GM18499 (cell line): ENCODE measurements around the gene RTKN.
"Not testable (repeated sequence)": the region's sequence is repeated elsewhere in the genome, so short reads cannot be mapped to it uniquely, and the experiment has no call there.

ENCODE experiments used
- ATAC-seq: cut with Tn5 transposase; IDR thresholded peaks from one replicate; pipeline ENCODE4 v1.9.1; 2021; ENCODE audit warnings: moderate number of reproducible peaks; ENCODE audit not compliant: insufficient read depth, unreplicated experiment

The RTKN gene, protein sequence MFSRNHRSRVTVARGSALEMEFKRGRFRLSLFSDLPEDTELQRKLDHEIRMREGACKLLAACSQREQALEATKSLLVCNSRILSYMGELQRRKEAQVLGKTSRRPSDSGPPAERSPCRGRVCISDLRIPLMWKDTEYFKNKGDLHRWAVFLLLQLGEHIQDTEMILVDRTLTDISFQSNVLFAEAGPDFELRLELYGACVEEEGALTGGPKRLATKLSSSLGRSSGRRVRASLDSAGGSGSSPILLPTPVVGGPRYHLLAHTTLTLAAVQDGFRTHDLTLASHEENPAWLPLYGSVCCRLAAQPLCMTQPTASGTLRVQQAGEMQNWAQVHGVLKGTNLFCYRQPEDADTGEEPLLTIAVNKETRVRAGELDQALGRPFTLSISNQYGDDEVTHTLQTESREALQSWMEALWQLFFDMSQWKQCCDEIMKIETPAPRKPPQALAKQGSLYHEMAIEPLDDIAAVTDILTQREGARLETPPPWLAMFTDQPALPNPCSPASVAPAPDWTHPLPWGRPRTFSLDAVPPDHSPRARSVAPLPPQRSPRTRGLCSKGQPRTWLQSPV

DNA sequence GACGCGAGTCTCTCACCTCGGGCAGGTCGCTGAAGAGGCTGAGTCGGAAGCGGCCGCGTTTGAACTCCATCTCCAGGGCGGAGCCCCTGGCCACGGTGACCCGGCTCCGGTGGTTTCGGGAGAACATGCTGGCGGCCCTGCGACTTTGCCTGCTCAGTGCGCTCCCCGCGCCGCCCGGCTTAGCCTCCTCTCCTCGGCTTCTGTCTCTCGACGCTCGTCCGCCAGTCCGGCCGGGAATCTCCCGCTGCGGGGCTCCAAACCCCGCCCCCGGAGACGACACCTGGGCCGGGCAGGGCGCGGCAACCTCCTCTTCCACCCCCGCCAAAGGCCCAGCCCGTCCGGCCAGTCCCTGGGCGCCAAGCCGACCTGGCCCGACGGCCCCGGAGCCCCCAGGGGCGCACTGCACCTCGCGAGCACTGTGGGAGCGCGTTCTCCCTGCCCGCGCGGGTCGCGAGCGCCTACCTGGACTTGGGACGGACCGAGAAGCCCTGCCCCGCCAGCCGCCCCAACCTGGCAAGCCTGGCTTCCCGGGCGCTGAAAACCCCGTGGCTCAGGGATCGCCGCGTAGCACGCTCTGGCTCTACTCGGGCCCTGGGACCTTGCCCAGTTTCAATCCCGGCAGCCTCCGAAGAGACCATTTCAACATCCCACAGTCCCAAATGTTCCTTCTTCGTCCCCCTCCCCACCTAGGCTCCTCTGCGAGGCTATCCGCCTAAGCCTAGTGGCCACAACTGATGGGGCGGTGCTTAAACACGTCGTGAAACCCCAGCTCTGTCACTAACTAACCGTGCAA lies at the start of gene RTKN:
Gene RTKN (minus strand): TSS at position 248 of the 793 bp plus-strand sequence. CDS start 121 bp downstream, at position 127.
- no peak for ATAC-seq

DNA sequence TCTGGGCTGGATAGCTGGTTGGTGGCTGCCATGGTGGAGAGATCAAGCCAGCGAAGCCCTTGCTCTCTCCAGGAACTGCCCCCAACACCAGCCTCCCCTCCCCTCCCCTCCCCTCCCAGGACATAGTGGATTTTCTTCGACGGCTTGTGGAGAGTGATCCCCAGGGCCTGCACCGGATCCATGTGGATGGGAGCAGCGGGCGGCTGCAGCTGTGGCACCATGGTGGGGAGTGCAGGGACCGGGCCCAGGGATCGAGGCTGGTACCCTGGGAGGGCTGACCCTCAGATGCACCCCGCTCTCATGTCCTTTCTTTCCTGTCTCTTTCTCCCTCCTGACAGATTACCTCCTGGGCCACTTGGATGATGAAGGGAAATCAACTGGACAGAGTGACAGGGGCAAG lies 48.2 kb upstream of the RTKN start:
- ATAC-seq, result no peak

DNA sequence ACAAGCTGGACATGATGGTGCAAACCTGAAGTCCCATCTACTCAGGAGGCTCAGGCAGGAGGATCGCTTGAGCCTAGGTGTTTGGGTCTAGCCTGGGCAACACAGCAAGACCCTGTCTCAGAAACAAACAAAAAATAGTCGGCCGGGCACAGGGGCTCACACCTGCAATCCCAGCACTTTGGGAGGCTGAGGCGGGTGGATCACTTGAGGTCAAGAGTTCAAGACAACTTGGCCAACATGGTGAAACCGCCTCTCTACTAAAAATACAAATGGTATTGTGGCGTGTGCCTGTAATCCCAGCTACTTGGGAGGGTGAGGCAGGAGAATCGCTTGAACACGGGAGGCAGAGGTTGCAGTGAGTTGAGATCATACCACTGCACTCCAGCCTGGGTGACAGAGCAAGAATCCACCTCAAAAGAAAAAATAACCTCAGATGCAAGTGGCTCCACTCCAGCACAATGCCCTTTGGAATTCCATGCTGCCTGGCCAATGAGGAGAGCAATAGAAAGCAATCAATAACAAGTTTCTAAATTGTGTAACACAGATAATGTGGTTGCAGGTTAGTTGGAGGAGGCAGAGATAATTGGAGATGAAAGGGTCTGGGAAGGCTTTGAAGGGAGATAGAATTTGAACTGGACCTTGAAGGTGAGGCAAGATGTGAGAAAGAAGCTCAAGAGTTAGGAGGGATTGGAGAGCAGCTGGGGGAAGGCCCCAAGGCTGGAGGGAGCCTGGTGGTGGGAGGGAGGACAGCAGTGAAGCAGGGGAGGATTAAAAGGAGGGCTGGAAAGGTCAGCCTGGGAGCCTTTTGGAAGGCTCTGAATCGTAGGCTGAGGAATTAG lies 47.1 kb upstream of the RTKN start:
- ATAC-seq, result no peak

DNA sequence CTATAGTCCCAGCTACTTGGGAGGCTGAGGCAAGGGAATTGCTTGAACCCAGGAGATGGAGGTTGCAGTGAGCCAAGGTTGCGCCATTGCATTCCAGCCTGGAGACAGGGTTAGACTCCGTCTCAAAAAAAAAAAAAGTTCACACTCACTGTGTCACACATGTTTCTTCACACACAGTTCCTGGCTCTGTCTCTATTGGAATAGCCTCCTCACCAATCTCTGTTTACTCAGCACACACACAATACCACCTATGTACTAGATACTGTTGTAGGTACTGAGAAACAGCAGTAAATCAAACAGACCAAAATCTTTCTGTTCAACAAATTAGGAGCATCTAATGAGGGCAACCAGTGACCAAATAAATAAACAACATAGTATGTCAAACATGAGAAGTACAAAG lies 44.4 kb upstream of the RTKN start:
- ATAC-seq, result no peak

DNA sequence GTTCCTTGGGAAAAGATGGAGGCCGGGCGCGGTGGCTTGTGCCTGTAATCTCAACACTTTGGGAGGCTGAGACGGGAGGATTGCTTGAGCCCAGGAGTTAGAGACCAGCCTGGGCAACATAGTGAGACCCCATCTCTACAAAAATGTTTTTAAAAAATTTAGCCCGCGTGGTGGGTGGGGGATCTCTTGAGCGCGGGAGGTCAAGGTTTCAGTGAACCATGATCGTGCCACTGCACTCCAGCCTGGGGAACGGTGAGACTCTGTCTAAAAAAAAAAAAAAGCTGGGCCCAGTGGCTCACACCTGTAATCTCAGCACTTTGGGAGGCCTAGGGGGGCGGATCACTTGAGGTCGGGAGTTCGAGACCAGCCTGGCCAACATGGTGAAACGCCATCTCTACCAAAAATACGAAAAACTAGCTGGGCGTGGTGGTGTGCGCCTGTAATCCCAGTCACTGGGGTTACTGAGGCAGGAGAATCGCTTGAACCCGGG lies 42.0 kb upstream of the RTKN start:
- not testable (repeated sequence) for ATAC-seq

DNA sequence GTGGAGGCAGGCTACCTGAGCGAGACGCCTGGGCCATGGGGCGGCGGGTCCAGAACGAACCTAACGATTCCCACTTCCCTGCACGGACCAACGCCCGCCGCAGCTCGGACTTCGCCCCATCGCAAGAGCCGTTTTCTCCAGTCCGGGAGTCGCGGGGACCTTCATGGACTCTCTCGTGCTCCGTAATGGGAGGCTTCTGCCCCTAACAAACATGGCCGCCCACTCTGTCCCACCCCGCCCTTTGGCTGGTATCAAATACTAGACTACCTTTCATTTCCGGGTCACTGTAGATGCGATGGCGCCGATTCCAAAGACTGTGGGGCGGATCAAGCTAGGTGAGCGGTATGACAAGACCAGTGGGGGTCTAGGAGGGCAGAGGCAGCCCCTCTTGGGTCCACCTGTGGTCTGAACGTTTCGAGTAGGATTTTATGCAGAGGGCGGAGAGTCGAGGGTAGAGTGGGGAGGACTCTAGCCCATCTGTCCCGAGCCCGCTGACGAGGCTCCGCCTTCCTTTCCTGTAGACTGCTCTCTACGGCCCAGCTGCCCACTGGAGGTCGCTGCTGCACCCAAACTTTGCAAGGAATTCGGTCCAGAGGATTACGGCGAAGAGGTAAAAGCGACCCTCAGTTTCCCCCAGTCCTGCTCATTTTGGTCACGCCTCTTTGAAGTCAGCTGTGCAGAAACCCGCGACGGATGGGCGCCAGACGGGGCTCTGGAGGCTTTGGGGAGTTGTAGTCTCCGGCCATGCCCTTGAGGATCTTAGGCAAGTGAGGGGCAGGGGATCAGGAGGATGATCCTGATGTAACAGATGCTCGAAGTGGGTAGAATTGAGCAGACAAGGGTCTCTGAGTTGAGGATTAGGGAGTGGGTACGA lies 41.3 kb upstream of the RTKN start, which contains the start of the genes CCDC142 and TTC31:
Gene CCDC142 (minus strand): TSS at position 198 of the 874 bp plus-strand sequence. CDS start 161 bp downstream, at position 37.
Gene TTC31 (plus strand): TSS at position 281 of the 874 bp plus-strand sequence. CDS start 15 bp downstream, at position 296.
- peak; percentile 70 for ATAC-seq

DNA sequence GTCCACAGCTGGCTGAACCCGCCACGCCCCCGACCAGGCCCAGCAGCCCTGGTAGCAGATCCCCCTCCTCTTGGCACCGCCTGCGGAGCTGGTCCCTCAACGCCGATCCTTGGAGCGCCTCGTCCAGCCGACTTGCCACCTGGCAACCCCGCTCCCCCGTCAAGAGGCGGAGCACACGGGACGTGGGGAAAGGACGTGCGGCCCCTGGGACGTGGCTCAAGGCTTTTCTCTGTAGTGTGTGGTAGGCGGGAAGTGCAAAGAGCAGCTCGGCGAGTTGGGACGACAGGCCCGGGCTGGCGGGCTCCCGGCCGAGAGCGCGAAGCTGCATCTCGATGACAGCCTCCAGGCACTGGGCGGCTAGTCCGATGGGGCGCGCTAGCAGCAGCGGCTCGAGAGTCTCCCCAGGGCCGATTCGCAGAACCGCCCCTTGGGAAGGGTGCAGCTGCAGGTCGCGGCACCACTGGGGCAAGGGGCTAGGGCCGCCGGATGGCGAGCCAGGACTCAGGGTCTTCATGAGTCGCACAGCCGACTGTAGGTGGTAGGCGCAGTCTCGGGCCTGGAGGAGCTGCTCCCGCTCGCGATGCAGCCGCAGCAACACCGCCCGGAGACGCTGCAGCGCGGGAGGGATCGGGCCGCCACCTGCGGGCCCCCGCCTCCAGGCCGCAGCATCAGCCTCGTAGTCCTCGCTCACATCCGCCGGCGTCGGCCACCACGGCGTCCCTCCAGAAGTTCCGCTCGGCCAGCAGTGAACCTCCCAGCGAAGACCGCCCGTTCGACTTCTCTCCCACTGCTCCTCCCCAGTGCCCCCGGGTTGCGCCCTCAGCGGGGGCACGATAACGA lies 40.4 kb upstream of the RTKN start:
- peak; percentile 15 for ATAC-seq

DNA sequence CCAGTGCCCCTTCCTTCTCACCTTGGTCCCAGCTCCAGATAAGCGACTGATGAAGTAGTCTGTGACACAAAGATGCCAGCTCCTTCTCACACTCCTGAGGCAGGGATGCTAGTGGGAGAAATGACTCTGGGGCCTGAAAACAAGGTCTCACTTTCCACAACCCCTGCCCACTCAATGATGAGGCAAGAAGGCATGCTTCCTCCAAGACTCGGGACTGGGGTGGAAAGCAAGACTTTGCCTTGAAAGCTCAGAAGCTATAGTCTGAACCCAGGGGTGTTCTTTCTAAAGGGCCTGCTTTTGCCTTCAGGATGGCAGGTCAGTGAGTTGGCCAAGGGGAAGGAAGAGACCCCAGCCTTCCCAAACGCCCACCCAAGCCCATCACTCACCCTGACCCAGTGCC lies 39.7 kb upstream of the RTKN start:
- no peak for ATAC-seq

DNA sequence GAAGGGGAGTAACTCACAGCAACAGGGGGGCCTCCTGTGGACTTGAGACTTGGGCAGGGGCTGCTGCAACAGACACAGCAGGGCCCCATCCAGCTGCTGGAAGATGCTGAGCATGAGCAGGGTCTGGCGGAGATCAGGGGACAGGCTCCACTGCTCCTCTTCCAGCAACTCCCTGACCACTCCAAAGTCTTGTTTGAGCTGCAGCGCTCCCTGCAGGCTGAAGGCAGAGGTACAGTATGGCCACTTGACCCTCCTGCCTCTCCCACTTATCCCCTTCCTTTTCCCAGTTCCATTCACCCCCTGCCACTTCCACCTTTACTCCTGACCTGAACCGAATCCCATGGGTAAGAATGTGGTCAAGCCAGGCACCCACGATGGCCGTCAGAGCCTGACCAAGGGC lies 33.2 kb upstream of the RTKN start:
- no peak for ATAC-seq

DNA sequence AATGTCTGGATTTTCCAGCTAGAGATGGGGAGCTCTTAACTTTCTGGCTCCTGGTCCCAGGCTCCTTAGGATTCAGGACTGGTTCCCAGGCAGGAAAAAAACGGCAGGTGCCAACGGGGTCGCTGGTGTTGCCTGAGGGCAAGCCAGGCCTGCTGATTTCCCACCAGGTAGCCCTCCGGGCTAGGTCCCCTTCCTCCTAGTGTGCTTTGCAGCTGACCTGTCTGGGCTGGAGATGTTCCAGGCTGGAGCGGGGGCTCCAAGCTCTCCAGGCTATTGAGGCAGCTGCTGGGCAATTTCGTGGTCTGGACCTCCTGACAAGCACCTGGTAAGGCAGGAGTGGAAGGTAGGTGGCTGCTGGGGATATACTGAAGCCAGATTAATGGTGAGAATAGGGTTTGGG lies 32.7 kb upstream of the RTKN start:
- no peak for ATAC-seq

DNA sequence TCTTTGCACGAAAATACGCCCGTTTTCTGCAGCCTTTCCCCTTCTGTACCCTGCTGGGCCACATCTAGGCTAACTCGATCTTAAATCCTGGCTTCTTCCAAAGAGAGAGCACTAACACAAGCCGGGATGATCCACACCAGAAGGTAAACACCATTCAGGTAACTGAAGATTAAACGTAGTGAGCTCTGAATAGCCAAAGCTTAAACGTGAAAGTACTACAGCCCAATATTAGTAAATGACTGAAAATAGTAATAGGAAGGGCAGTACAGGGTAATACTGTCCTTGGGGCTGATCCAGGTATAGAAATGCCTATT lies 31.2 kb upstream of the RTKN start:
- ATAC-seq, result peak; percentile 6

DNA sequence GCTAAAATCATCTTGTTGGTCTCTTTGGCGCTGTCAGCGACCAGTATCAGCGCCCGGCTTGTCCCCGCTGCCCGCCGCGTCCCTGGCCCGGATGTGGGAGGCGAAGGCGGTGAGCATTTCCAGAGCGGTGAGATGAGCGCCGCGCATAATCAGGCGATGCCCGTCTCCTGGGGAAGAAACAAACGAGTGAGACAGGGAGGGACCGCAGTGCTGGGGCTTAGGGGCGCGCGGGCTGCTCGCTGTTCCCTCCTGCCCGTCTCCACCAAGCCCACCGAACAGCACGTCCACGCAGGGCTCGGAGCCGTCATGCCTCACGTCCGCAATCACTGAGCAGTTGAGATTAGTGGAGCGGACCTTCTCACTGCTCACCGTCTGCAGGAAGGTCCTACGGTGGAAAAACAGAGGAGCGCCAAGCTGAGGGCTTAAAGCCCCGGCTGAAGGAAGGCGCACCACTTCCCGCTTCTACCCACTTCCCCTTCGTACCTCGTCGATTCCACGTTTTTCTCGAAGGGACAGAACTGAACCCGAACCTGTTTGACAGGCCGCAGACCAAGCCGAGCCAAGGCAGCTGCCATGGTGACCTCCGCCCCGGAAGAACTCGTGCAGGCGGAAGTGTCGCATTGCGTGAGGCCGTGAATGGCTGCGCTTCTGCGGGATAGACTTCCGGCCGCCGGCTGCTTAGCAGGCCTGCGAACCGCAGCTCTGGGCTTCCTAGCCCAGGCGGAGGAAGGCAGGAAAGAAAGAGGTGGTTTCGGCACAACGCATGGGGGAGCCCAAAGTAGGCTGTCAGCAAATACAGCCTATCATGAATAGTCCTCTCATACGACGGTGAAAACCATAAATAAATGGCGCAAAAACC lies 30.6 kb upstream of the RTKN start, which contains the start of gene MRPL53:
Gene MRPL53 (minus strand): TSS at position 595 of the 859 bp plus-strand sequence. CDS start 20 bp downstream, at position 575.
- peak; percentile 43 for ATAC-seq

DNA sequence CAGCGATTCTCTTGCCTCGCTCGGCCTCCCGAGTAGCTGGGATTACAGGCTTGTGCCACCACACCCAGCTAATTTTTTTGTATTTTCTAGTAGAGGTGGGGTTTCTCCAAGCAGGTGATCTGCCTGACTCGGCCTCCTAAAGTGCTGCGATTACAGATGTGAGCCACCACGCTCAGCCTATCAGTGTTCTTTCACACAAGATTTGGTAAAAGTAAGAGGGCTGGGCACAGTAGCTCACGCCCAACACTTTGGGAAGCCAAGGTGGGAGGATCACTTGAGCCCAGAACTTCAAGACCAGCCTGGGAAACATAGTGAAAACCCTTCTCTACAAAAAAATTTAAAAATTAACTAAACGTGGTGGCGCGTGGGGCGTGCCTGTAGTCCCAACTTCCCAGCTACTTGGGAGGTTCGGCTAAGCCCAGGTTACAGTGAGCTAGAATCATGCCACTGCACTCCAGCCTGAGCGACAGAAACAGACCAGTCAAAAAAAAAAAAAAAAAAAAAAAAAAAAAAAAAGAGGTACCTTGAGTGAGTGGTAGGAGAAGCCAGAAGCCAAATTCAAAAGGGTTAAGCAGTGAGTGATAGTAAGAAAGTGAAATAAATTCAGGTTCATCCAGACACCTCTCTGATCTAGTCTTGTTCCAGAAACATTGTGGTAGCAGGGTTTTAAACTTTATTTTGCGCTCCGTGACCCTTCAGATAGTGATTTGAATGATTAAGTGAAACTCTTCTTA lies 29.8 kb upstream of the RTKN start:
- ATAC-seq, result no peak

DNA sequence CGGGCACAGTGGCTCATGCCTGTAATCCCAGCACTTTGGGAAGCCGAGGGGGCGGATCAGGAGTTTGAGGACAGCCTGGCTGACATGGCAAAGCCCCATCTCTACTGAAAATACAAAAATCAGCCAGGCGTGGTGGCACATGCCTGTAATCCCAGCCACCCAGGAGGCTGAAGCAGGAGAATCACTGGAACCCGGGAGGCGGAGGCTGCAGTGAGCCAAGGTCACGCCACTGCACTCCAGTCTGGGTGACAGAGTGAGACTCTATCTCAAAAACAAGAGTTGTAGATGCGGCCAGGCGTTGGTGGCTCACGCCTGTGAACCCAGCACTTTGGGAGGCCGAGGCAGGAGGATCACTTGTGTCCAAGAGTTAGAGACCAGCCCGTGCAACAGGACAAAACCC lies 29.0 kb upstream of the RTKN start:
- not testable (repeated sequence) for ATAC-seq

DNA sequence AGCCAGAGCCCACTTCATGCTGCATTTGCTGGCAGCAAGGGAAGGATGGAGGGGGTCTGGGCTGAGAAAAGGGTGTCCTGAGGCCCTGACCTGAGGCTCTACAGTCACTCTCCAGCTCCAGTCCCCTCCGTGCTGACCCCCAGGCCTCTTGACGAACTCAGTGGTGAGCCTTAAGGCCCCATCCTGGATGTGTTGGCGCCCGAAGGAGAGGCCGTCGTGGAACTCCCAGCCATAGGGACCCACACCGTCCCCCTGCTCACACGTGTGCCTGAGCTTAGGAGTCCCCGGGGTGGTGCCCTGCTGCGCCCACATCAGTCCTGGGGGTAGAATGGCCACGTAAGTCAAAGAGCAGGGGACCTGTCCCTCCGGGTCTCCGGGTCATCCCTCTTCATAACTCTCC lies 22.7 kb upstream of the RTKN start:
- no peak for ATAC-seq

DNA sequence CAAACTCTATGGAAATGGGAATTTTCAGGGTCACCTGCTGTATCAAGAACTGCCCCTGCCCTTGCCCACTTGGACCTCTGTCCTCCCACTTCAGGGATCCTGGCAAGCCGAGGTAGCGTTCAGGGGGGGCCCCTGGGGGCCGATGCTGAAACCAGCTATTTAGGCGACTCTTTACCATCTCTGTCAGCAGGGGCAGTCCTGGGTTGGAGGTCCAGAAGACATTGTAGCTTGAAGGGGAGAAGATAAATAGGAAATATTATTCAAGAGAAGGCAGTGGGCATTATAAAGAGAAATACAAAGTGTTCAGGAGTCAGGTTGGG lies 21.0 kb upstream of the RTKN start:
- ATAC-seq, result no peak
